ENCODE results near the gene KLK15. TPM values are rescaled to one million over a fixed set of nuclear protein-coding genes. Genes with fewer than 3 reads are reported as not detected.
A peak's percentile ranks its signal among the peaks of the same experiment; 100 is the strongest.

The KLK15 gene, protein sequence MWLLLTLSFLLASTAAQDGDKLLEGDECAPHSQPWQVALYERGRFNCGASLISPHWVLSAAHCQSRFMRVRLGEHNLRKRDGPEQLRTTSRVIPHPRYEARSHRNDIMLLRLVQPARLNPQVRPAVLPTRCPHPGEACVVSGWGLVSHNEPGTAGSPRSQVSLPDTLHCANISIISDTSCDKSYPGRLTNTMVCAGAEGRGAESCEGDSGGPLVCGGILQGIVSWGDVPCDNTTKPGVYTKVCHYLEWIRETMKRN
- polyA plus RNA-seq (ENCODE audit: insufficient read length in 10 of 10): not detected
- long read RNA-seq, donor 1: 0 reads
- long read RNA-seq, donor 2: 0 reads
- long read RNA-seq, donor 3, partial matches to known transcripts: 0 of 2 reads
- long read RNA-seq, donor 3, other reads (novel, unspliced or antisense): 0 of 2 reads
- long read RNA-seq, donor 4: 0 reads
- long read RNA-seq, donor 5: 0 reads
- long read RNA-seq, donor 6: 0 reads
- long read RNA-seq, donor 7: 0 reads
- long read RNA-seq, donor 8: 0 reads
- long read RNA-seq, donor 9: 0 reads

DNA sequence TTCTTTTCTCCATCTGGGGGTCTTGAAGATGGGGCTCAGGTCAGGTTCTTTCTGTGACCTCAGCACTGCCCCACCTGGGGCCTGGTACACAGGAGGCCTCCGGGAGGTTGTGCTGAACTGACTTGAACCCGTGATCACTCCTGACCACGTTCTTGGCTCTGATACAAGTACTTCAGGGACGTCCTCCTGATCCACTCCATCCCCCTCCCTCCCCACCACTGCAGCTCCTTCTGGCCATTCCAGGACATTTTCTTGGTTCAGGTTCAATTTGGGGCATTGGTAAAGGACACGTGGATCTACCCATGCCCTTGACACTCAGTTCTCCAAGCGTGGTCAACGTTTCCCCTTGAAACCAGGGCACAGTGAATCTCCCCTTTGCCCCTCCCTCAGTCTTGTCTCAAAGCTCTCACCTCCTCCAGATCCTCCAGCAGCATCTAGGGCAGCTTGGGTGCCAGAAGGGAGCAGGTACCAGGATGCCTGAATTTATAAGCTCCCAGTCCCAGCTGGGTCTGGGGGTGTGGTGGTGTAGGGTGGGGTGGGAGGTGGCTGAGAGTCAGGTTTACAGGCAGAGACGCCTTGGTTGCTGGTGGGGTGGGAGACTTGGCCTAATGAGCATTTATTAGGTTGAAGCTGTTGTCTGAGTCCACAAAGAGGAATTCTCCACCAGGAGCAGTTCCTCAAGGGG lies at the start of gene KLK15:
KLK15 (minus strand) TSS at position 458 of the 685 bp plus-strand sequence. CDS start 2,082 bp downstream, outside the sequence.
- no peak for DNase-seq

DNA sequence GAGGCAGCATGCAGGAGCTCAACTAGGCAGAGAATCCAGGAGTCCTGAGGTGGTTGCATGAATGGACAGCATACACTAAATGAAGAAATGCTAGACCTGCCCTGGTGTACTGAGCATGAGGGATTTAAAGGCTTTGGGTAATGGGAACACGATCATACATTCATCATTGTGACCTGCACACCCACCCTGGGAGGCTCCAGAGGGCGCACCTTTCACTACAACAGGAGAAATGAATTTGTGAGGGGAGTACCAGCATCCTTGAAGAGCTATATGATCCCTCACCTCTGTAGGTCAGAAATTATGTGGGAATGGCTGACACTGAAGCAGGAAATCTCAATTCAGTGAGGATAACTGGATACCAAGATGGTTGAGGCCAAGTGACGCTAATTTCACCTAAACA lies 48.8 kb upstream of the KLK15 start:
- no peak for DNase-seq

DNA sequence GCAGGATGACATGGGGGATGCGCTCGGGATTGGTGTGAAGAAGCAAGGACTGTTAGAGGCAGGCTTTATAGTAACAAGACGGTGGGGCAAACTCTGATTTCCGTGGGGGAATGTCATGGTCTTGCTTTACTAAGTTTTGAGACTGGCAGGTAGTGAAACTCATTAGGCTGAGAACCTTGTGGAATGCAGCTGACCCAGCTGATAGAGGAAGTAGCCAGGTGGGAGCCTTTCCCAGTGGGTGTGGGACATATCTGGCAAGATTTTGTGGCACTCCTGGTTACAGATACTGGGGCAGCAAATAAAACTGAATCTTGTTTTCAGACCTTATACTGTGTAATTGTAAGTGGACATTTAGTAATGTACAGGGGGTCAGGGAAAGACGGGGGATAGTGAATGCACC lies 46.9 kb upstream of the KLK15 start:
- no peak for DNase-seq

DNA sequence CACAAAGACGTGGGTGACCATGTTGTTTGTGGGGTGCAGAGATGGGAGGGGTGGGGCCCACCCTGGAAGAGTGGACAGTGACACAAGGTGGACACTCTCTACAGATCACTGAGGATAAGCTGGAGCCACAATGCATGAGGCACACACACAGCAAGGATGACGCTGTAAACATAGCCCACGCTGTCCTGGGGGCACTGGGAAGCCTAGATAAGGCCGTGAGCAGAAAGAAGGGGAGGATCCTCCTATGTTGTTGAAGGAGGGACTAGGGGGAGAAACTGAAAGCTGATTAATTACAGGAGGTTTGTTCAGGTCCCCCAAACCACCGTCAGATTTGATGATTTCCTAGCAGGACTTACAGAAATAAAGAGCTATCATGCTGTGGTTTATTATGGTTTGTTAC lies 45.5 kb upstream of the KLK15 start:
- no peak for DNase-seq

DNA sequence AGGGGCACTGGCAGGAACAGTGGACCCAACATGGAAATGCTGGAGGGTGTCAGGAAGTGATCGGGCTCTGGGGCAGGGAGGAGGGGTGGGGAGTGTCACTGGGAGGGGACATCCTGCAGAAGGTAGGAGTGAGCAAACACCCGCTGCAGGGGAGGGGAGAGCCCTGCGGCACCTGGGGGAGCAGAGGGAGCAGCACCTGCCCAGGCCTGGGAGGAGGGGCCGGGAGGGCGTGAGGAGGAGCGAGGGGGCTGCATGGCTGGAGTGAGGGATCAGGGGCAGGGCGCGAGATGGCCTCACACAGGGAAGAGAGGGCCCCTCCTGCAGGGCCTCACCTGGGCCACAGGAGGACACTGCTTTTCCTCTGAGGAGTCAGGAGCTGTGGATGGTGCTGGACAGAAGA lies 44.0 kb upstream of the KLK15 start:
- DNase-seq: no peak

DNA sequence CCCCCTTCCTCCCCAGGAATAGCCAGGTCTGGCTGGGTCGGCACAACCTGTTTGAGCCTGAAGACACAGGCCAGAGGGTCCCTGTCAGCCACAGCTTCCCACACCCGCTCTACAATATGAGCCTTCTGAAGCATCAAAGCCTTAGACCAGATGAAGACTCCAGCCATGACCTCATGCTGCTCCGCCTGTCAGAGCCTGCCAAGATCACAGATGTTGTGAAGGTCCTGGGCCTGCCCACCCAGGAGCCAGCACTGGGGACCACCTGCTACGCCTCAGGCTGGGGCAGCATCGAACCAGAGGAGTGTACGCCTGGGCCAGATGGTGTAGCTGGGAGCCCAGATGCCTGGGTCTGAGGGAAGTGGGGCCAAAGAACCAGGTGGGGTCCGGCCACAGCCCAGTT lies 43.1 kb upstream of the KLK15 start:
- peak in 1 of 3 donors; percentile 13 for DNase-seq

DNA sequence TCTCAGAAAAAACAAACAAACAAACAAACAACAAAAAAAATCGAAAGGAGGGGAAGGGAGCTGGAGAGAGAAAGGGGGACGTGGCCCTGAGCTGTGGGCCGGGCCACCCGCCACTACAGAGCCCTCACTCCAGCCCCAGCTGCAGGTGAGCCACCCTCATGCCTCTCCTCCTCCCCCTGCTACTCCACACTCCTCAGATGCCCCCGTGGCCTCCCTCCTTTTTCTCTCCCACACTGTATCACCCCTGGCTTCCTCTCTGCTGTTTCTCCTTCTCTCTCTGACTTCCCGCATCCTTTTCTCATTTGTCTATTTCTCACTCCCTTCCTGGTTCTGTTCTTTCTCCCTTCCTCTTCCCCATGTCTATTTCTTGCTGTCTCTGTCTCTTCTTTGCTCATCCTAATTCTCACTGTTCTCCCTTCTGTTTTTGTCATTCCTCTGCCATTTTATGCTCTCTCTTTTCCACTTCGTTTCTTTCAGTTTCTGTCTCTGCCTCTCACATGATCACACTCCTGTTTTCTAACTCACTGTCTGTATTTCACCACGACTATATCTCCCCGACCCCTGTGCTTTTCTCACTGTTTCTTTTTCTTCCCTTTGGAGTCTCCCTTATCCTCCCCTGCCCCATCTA lies 42.5 kb upstream of the KLK15 start:
- DNase-seq: no peak

DNA sequence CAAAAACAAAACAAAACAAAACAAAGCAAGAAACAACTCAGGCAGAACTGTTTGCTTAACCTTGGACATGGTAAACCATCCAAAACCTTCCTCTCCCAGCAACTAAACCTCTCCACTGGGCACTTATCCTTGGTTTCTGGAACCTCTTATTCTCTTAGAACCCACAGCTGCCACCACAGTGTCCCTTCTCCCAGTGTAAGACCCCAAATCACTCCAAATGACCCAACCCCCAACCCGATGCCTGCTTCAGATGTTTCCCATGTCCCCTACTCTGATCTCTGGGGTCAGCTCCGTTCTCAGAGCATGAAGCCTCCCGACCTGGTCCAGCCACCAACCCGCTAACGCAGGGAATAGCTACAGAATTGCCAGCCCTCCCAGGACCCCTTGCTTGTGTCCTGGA lies 40.8 kb upstream of the KLK15 start:
- DNase-seq: no peak

DNA sequence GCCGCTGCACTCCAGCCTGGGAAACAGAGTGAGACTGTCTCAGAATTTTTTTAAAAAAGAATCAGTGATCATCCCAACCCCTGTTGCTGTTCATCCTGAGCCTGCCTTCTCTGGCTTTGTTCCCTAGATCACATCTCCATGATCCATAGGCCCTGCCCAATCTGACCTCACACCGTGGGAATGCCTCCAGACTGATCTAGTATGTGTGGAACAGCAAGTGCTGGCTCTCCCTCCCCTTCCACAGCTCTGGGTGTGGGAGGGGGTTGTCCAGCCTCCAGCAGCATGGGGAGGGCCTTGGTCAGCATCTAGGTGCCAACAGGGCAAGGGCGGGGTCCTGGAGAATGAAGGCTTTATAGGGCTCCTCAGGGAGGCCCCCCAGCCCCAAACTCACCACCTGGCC lies 39.7 kb upstream of the KLK15 start, which contains the start of gene KLK2:
KLK2 (plus strand) TSS at position 384 of the 400 bp plus-strand sequence. CDS start 35 bp downstream, outside the sequence.
- peak in 1 of 3 donors; percentile 11 for DNase-seq

DNA sequence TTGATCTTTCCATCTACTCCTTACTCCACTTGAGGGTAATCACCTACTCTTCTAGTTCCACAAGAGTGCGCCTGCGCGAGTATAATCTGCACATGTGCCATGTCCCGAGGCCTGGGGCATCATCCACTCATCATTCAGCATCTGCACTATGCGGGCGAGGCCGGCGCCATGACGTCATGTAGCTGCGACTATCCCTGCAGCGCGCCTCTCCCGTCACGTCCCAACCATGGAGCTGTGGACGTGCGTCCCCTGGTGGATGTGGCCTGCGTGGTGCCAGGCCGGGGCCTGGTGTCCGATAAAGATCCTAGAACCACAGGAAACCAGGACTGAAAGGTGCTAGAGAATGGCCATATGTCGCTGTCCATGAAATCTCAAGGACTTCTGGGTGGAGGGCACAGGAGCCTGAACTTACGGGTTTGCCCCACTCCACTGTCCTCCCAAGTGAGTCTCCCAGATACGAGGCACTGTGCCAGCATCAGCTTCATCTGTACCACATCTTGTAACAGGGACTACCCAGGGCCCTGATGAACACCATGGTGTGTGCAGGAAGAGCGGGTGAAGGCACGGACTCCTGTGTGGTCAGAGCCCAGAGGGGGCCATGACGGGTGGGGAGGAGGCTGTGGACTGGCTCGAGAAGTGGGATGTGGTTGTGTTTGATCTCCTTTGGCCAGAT lies 37.2 kb upstream of the KLK15 start:
- no peak for DNase-seq

DNA sequence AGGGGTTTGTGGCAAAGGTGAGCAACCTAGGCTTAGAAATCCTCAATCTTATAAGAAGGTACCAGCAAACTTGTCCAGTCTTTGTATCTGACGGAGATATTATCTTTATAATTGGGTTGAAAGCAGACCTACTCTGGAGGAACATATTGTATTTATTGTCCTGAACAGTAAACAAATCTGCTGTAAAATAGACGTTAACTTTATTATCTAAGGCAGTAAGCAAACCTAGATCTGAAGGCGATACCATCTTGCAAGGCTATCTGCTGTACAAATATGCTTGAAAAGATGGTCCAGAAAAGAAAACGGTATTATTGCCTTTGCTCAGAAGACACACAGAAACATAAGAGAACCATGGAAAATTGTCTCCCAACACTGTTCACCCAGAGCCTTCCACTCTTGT lies 36.1 kb upstream of the KLK15 start:
- no peak for DNase-seq

DNA sequence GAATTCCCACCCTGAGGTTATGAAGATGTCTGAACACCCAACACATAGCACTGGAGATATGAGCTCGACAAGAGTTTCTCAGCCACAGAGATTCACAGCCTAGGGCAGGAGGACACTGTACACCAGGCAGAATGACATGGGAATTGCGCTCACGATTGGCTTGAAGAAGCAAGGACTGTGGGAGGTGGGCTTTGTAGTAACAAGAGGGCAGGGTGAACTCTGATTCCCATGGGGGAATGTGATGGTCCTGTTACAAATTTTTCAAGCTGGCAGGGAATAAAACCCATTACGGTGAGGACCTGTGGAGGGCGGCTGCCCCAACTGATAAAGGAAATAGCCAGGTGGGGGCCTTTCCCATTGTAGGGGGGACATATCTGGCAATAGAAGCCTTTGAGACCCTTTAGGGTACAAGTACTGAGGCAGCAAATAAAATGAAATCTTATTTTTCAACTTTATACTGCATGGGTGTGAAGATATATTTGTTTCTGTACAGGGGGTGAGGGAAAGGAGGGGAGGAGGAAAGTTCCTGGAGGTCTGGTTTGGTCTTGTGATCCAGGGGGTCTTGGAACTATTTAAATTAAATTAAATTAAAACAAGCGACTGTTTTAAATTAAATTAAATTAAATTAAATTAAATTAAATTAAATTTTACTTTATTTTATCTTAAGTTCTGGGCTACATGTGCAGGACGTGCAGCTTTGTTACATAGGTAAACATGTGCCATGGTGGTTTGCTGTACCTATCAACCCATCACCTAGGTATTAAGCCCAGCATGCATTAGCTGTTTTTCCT lies 28.3 kb upstream of the KLK15 start:
- no peak for DNase-seq

DNA sequence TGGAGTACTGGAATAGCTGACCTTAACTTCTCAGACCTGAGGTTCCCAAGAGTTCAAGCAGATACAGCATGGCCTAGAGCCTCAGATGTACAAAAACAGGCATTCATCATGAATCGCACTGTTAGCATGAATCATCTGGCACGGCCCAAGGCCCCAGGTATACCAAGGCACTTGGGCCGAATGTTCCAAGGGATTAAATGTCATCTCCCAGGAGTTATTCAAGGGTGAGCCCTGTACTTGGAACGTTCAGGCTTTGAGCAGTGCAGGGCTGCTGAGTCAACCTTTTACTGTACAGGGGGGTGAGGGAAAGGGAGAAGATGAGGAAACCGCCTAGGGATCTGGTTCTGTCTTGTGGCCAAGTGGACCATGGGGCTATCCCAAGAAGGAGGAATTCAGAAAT lies 27.6 kb upstream of the KLK15 start:
- no peak for DNase-seq

DNA sequence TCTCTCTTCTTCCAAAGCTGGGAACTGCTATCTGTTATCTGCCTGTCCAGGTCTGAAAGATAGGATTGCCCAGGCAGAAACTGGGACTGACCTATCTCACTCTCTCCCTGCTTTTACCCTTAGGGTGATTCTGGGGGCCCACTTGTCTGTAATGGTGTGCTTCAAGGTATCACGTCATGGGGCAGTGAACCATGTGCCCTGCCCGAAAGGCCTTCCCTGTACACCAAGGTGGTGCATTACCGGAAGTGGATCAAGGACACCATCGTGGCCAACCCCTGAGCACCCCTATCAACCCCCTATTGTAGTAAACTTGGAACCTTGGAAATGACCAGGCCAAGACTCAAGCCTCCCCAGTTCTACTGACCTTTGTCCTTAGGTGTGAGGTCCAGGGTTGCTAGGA lies 26.5 kb upstream of the KLK15 start:
- no peak for DNase-seq

DNA sequence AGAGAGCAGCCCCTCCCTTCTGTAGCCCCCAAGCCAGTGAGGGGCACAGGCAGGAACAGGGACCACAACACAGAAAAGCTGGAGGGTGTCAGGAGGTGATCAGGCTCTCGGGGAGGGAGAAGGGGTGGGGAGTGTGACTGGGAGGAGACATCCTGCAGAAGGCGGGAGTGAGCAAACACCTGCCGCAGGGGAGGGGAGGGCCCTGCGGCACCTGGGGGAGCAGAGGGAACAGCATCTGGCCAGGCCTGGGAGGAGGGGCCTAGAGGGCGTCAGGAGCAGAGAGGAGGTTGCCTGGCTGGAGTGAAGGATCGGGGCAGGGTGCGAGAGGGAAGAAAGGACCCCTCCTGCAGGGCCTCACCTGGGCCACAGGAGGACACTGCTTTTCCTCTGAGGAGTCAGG lies 25.5 kb upstream of the KLK15 start:
- no peak for DNase-seq

DNA sequence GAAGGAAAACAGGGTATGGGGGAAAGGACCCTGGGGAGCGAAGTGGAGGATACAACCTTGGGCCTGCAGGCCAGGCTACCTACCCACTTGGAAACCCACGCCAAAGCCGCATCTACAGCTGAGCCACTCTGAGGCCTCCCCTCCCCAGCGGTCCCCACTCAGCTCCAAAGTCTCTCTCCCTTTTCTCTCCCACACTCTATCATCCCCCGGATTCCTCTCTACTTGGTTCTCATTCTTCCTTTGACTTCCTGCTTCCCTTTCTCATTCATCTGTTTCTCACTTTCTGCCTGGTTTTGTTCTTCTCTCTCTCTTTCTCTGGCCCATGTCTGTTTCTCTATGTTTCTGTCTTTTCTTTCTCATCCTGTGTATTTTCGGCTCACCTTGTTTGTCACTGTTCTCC lies 24.0 kb upstream of the KLK15 start:
- DNase-seq: no peak

DNA sequence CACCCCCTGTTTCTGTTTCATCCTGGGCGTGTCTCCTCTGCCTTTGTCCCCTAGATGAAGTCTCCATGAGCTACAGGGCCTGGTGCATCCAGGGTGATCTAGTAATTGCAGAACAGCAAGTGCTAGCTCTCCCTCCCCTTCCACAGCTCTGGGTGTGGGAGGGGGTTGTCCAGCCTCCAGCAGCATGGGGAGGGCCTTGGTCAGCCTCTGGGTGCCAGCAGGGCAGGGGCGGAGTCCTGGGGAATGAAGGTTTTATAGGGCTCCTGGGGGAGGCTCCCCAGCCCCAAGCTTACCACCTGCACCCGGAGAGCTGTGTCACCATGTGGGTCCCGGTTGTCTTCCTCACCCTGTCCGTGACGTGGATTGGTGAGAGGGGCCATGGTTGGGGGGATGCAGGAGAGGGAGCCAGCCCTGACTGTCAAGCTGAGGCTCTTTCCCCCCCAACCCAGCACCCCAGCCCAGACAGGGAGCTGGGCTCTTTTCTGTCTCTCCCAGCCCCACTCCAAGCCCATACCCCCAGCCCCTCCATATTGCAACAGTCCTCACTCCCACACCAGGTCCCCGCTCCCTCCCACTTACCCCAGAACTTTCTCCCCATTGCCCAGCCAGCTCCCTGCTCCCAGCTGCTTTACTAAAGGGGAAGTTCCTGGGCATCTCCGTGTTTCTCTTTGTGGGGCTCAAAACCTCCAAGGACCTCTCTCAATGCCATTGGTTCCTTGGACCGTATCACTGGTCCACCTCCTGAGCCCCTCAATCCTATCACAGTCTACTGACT lies 21.4 kb upstream of the KLK15 start, which contains the start of gene KLK3:
KLK3 (plus strand) TSS at position 280 of the 775 bp plus-strand sequence; CDS start at position 321, 41 bp downstream.
- DNase-seq: no peak

DNA sequence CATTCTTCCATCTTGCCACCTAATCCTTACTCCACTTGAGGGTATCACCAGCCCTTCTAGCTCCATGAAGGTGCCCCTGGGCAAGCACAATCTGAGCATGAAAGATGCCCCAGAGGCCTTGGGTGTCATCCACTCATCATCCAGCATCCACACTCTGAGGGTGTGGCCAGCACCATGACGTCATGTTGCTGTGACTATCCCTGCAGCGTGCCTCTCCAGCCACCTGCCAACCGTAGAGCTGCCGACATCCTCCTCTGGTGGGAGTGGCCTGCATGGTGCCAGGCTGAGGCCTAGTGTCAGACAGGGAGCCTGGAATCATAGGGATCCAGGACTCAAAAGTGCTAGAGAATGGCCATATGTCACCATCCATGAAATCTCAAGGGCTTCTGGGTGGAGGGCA lies 18.2 kb upstream of the KLK15 start:
- no peak for DNase-seq

DNA sequence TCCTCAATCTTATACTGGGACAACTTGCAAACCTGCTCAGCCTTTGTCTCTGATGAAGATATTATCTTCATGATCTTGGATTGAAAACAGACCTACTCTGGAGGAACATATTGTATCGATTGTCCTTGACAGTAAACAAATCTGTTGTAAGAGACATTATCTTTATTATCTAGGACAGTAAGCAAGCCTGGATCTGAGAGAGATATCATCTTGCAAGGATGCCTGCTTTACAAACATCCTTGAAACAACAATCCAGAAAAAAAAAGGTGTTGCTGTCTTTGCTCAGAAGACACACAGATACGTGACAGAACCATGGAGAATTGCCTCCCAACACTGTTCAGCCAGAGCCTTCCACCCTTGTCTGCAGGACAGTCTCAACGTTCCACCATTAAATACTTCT lies 17.4 kb upstream of the KLK15 start:
- no peak for DNase-seq

DNA sequence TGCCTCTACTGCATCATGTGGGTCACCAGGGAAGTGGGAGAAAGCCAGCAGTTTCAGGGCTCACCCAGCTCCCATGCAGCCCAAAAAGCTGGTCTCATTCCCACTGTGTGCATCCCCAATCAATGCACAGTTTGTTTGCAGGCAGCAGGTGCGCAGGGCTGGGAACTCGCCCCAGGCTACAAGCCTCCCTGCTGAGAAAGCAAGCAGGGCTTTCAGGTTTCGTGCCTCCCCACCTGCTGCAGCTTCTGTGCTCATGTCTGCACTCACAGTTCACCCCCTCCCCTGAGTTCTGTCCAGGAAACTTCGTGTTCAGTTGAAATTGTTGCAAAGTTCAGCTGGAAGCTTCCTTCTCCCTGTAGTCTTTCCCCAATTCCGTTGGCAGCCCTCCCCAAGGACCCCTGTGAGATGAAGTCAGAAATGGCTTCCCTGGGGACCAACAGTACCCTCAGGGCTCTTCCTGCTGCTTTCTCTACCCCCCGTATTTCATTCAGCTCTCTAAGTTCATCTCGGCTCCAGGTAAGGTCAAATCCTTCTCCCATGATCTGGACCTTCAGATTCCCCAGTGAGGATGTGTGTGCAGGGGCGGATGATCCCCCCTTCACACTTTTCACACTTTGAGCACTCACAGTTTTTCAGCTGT lies 11.0 kb upstream of the KLK15 start:
- DNase-seq: no peak
